Measurements from ENCODE around the gene ONECUT3.

- TF ChIP-seq CTCF (conservative IDR thresholded peaks at IDR 0.05; ENCODE audit: low read depth, low read length), result no peak
- TF ChIP-seq RAD21 (IDR thresholded peaks at IDR 0.05; ENCODE audit: low read length), result no peak
- no peak for TF ChIP-seq RCOR1 (IDR thresholded peaks at IDR 0.05; ENCODE audit: insufficient replicate concordance, low read length)
- TF ChIP-seq CEBPB (IDR thresholded peaks at IDR 0.05; ENCODE audit: low read depth, low read length), result no peak
- TF ChIP-seq SMC3 (IDR thresholded peaks at IDR 0.05; ENCODE audit: low read depth, low read length), result no peak
- no peak for TF ChIP-seq POLR2A (IDR thresholded peaks at IDR 0.05; ENCODE audit: low read depth, low read length)
- no peak for TF ChIP-seq MAFK (IDR thresholded peaks at IDR 0.05; ENCODE audit: low read depth, low read length)
- TF ChIP-seq RFX5 (IDR thresholded peaks at IDR 0.05; ENCODE audit: low read depth, low read length), result no peak
- no peak for TF ChIP-seq USF2 (IDR thresholded peaks at IDR 0.05; ENCODE audit: low read depth, low read length)
- TF ChIP-seq NFE2L2 (IDR thresholded peaks at IDR 0.05; ENCODE audit: low read depth, low read length), result no peak
- TF ChIP-seq, protein P1, sequence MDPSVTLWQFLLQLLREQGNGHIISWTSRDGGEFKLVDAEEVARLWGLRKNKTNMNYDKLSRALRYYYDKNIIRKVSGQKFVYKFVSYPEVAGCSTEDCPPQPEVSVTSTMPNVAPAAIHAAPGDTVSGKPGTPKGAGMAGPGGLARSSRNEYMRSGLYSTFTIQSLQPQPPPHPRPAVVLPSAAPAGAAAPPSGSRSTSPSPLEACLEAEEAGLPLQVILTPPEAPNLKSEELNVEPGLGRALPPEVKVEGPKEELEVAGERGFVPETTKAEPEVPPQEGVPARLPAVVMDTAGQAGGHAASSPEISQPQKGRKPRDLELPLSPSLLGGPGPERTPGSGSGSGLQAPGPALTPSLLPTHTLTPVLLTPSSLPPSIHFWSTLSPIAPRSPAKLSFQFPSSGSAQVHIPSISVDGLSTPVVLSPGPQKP (IDR thresholded peaks at IDR 0.05; ENCODE audit: borderline replicate concordance, low read depth, low read length), result no peak
Observed at GRCh38 chr19:1776606-1777147, 23.4 kb downstream of the ONECUT3 start.
